DOHH2 (cell line): ENCODE data around the gene NFATC4.

Experiments used
- H3F3A ChIP-seq: fragments of 200-600 bp; sonication (generic), shearing (Covaris generic); 2 replicates; pipeline ENCODE4 v1.6.0; 2016; ENCODE audit warnings: antibody characterized with exemption, mild to moderate bottlenecking; ENCODE audit not compliant: control insufficient read depth, insufficient read depth
- H3K27ac ChIP-seq: fragments of 200-600 bp; sonication (generic); 2 replicates; pipeline ENCODE4 v1.5.1; 2014; ENCODE audit warnings: low read depth, mild to moderate bottlenecking, low read length, moderate library complexity
- H3K27me3 ChIP-seq: fragments of 200-600 bp; sonication (generic); 2 replicates; pipeline ENCODE4 v1.6.1; 2014; ENCODE audit warnings: mild to moderate bottlenecking, low read length, mixed read lengths; ENCODE audit not compliant: control insufficient read depth
- H3K36me3 ChIP-seq: fragments of 200-600 bp; sonication (generic); 2 replicates; pipeline ENCODE4 v1.6.1; 2014; ENCODE audit warnings: mild to moderate bottlenecking, low read length, moderate library complexity, mixed read lengths; ENCODE audit not compliant: control insufficient read depth
- H3K4me1 ChIP-seq: fragments of 200-600 bp; sonication (generic); 2 replicates; pipeline ENCODE4 v1.6.1; 2014; ENCODE audit warnings: mild to moderate bottlenecking, low read length, mixed read lengths; ENCODE audit not compliant: control insufficient read depth
- H3K4me2 ChIP-seq: fragments of 200-600 bp; sonication (generic); 2 replicates; pipeline ENCODE4 v1.6.0; 2014; ENCODE audit warnings: mild to moderate bottlenecking, low read length, moderate library complexity
- H3K4me3 ChIP-seq: fragments of 200-600 bp; sonication (generic); 2 replicates; pipeline ENCODE4 v1.5.1; 2014; ENCODE audit warnings: mild to moderate bottlenecking, low read length, mixed read lengths
- H3K79me2 ChIP-seq: fragments of 200-600 bp; sonication (generic); 2 replicates; pipeline ENCODE4 v1.6.1; 2014; ENCODE audit warnings: mild to moderate bottlenecking, low read length, mixed read lengths; ENCODE audit not compliant: control insufficient read depth
- H3K9me2 ChIP-seq: fragments of 200-600 bp; sonication (generic); replicated peaks from 2 replicates; pipeline ENCODE4 v1.6.1; 2014; ENCODE audit warnings: mild to moderate bottlenecking, low read length, mixed read lengths; ENCODE audit not compliant: control insufficient read depth
- H3K9me3 ChIP-seq: fragments of 200-600 bp; sonication (generic); 2 replicates; pipeline ENCODE4 v1.6.1; 2014; ENCODE audit warnings: antibody characterized with exemption, low read length, mixed read lengths; ENCODE audit not compliant: control insufficient read depth, insufficient read depth
- H4K20me1 ChIP-seq: fragments of 200-600 bp; sonication (generic); 2 replicates; pipeline ENCODE4 v1.6.0; 2014; ENCODE audit warnings: low read depth, mild to moderate bottlenecking, antibody characterized with exemption, low read length, moderate library complexity; ENCODE audit not compliant: control insufficient read depth, insufficient read depth
- EZH2phosphoT487 ChIP-seq: fragments of 200-600 bp; sonication (generic); IDR thresholded peaks from 2 replicates; pipeline ENCODE4 v1.6.1; 2017; ENCODE audit warnings: borderline replicate concordance, mild to moderate bottlenecking, antibody characterized with exemption, low read length, moderate library complexity, mixed read lengths
- TF ChIP-seq, protein P1 (sequence below): fragments of 200-600 bp; sonication (generic); IDR thresholded peaks from one replicate; pipeline ENCODE4 v1.5.1; 2014; ENCODE audit warnings: antibody characterized with exemption, mild to moderate bottlenecking, low read depth, low read length; ENCODE audit not compliant: poor library complexity, severe bottlenecking

The NFATC4 gene

GRCh38 chr14:24339284-24340151 lies 28.5 kb upstream of the NFATC4 start, which contains the start of gene RIPK3:
Gene RIPK3, minus strand, starts transcription at chr14:24339991. Its CDS starts 165 bp downstream, at chr14:24339826.
- Histone ChIP-seq H3K27me3 (peaks cover 14% of the 10 kb centered on the region), H3K27ac (no peak within 1 kb of the TSS), H3K4me1 (peaks cover 13% of the 10 kb centered on the region), H3K36me3 (no peaks in the 10 kb centered on the region), H4K20me1 (no peaks in the 10 kb centered on the region), H3F3A (no peaks in the 10 kb centered on the region; the same call in 1 of the 2 replicates), H3K4me2 (peak within 1 kb of the TSS; percentile 90), H3K9me2 (no peaks in the 10 kb centered on the region), H3K9me3 (no peaks in the 10 kb centered on the region), H3K4me3 (peak within 1 kb of the TSS; percentile 83), H3K79me2 (no peaks in the 10 kb centered on the region)
- TF ChIP-seq, protein P1, sequence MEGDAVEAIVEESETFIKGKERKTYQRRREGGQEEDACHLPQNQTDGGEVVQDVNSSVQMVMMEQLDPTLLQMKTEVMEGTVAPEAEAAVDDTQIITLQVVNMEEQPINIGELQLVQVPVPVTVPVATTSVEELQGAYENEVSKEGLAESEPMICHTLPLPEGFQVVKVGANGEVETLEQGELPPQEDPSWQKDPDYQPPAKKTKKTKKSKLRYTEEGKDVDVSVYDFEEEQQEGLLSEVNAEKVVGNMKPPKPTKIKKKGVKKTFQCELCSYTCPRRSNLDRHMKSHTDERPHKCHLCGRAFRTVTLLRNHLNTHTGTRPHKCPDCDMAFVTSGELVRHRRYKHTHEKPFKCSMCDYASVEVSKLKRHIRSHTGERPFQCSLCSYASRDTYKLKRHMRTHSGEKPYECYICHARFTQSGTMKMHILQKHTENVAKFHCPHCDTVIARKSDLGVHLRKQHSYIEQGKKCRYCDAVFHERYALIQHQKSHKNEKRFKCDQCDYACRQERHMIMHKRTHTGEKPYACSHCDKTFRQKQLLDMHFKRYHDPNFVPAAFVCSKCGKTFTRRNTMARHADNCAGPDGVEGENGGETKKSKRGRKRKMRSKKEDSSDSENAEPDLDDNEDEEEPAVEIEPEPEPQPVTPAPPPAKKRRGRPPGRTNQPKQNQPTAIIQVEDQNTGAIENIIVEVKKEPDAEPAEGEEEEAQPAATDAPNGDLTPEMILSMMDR, result no peak
- TF ChIP-seq EZH2phosphoT487, result no peak

- TF ChIP-seq, protein P1, result no peak
- no peak for TF ChIP-seq EZH2phosphoT487
Measured at GRCh38 chr14:24340606-24341005, 27.4 kb upstream of the NFATC4 start.

GRCh38 chr14:24342889-24343288 lies 25.1 kb upstream of the NFATC4 start:
- H3K4me1 ChIP-seq, result peaks cover 13% of the 10 kb centered on the region
- TF ChIP-seq, protein P1, result no peak
- TF ChIP-seq EZH2phosphoT487, result no peak
- no peaks in the 10 kb centered on the region for H3K36me3 ChIP-seq
- no peaks in the 10 kb centered on the region for H3K9me2 ChIP-seq
- H3K4me3 ChIP-seq, result no peak overlapping the region
- no peaks in the 10 kb centered on the region for H3K79me2 ChIP-seq
- H3K9me3 ChIP-seq, result no peaks in the 10 kb centered on the region
- H4K20me1 ChIP-seq, result no peaks in the 10 kb centered on the region
- H3F3A ChIP-seq, result no peaks in the 10 kb centered on the region; the same call in 1 of the 2 replicates
- no peak overlapping the region for H3K27ac ChIP-seq
- H3K4me2 ChIP-seq, result no peak overlapping the region
- peaks cover 26% of the 10 kb centered on the region for H3K27me3 ChIP-seq

More at GRCh38 chr14:24340606-24341005, 27.4 kb upstream of the NFATC4 start:
- Histone ChIP-seq H3K4me2 (no peak overlapping the region), H3K27me3 (peaks cover 14% of the 10 kb centered on the region), H3K79me2 (no peaks in the 10 kb centered on the region), H3K9me3 (no peaks in the 10 kb centered on the region), H3K9me2 (no peaks in the 10 kb centered on the region), H3K27ac (no peak overlapping the region), H4K20me1 (no peaks in the 10 kb centered on the region), H3K36me3 (no peaks in the 10 kb centered on the region), H3K4me3 (no peak overlapping the region), H3F3A (no peaks in the 10 kb centered on the region; the same call in 1 of the 2 replicates), H3K4me1 (peaks cover 13% of the 10 kb centered on the region)
